Lower leg skin (tissue), 3 donors: ENCODE measurements around the gene SCML1.

ENCODE experiments used
- CTCF ChIP-seq, 3 donors: fragments of 450-650 bp; IDR thresholded peaks; one replicate each; pipeline ENCODE4 v1.5.1; 2016; ENCODE audit warnings: antibody characterized with exemption in 3 of 3, mild to moderate bottlenecking in 3 of 3, moderate library complexity in 2 of 3
- POLR2A ChIP-seq, 2 donors: fragments of 450-650 bp; IDR thresholded peaks; one replicate each; pipeline ENCODE4 v1.6.1; 2016 to 2017; ENCODE audit warnings: antibody characterized with exemption in 2 of 2, mild to moderate bottlenecking in 1 of 2, moderate library complexity in 1 of 2

- TF ChIP-seq CTCF (IDR thresholded peaks at IDR 0.05) (no peak), POLR2A (IDR thresholded peaks at IDR 0.05) (no peak)
These were observed 355 bp downstream of the SCML1 start for GRCh38 chrX:17737710-17737985.
